Stimulated activated CD4-positive, alpha-beta T cell treated with anti-CD3 and anti-CD28 coated beads, Interleukin-4, amount 100 ng/mL, for 1 hour (primary cell): Measurements from ENCODE around the gene MYO1D.

Source experiments
- DNase-seq: peaks from one replicate; pipeline ENCODE4 v3.0.0-alpha.2; 2020

The MYO1D gene

GRCh38 chr17:32496395-32497073 is 380.4 kb downstream of the MYO1D start:
- no peak for DNase-seq

GRCh38 chr17:32495359-32496231 is 381.3 kb downstream of the MYO1D start:
- DNase-seq = no peak

GRCh38 chr17:32494621-32495358 is 382.1 kb downstream of the MYO1D start:
- no peak for DNase-seq

GRCh38 chr17:32493976-32494513 is 382.9 kb downstream of the MYO1D start:
- DNase-seq = no peak

GRCh38 chr17:32493571-32493970 is 383.4 kb downstream of the MYO1D start:
- DNase-seq = no peak

- no peak for DNase-seq
These were observed 384.2 kb downstream of the MYO1D start for GRCh38 chr17:32492648-32493289.

- DNase-seq = no peak
These were observed 384.7 kb downstream of the MYO1D start for GRCh38 chr17:32492264-32492589.

- peak; percentile 35 for DNase-seq
These were observed 385.3 kb downstream of the MYO1D start for GRCh38 chr17:32491371-32492263.

- DNase-seq = no peak
These were observed 386.8 kb downstream of the MYO1D start for GRCh38 chr17:32490101-32490482.

- DNase-seq = no peak
These were observed 387.4 kb downstream of the MYO1D start for GRCh38 chr17:32489320-32490100.

- no peak for DNase-seq
These were observed 388.2 kb downstream of the MYO1D start for GRCh38 chr17:32488604-32489180.

GRCh38 chr17:32488177-32488542 is 388.8 kb downstream of the MYO1D start:
- DNase-seq = no peak

GRCh38 chr17:32487473-32488176 is 389.3 kb downstream of the MYO1D start:
- peak; percentile 31 for DNase-seq

GRCh38 chr17:32486701-32487472 is 390.0 kb downstream of the MYO1D start, which contains the start of gene CDK5R1:
Gene CDK5R1 (plus strand): TSS chr17:32486993. CDS start chr17:32487621, 628 bp downstream.
- peak; percentile 75 for DNase-seq

GRCh38 chr17:32486111-32486700 is 390.7 kb downstream of the MYO1D start:
- DNase-seq = peak; percentile 75

- DNase-seq = no peak
These were observed 391.4 kb downstream of the MYO1D start for GRCh38 chr17:32485261-32486110.

GRCh38 chr17:32484628-32485027 is 392.3 kb downstream of the MYO1D start:
- DNase-seq = no peak

- DNase-seq = no peak
These were observed 392.9 kb downstream of the MYO1D start for GRCh38 chr17:32484041-32484461.
